Caco-2 (cell line): ENCODE results near the gene TMEM132D. TPM values are rescaled to one million over a fixed set of nuclear protein-coding genes. Genes with fewer than 3 reads are reported as not detected.

ENCODE experiments used
- BruUV-seq: library from RNA; stranded (reverse); fragments of 400-500 nt; replicated peaks from 2 replicates; lab custom pipeline; 2021; lab: Mats Ljungman, UMichigan
- CTCF ChIA-PET: fragments of 300-600 bp; sonication (Branson Sonifier 250); formaldehyde crosslinking; loops from one replicate; lab custom pipeline; 2022; ENCODE audit warnings: antibody characterized with exemption; lab: Charles Lee
- POLR2A ChIA-PET: fragments of 300-600 bp; sonication (Branson Sonifier 250); formaldehyde crosslinking; loops from one replicate; lab custom pipeline; 2022; ENCODE audit warnings: antibody characterized with exemption; lab: Charles Lee
- DNase-seq, 2 experiments: peaks; one replicate each; pipeline versions ENCODE4 v3.0.0 to v3.0.0-alpha.2; 2020 to 2022
- H3K27me3 ChIP-seq: replicated peaks from 2 replicates; pipeline ENCODE4 v1.6.0; 2011; ENCODE audit warnings: low read length; ENCODE audit not compliant: control insufficient read depth, insufficient read depth
- H3K36me3 ChIP-seq: 2 replicates; pipeline ENCODE4 v1.5.1; 2011; ENCODE audit warnings: low read length; ENCODE audit not compliant: control insufficient read depth, insufficient read depth
- H3K4me1 ChIP-seq: fragments of 250-450 bp; sonication (Bioruptor Pico); 2 replicates; pipeline ENCODE4 v1.5.1; 2020; ENCODE audit warnings: mild to moderate bottlenecking
- H3K4me3 ChIP-seq: 2 replicates; pipeline ENCODE4 v1.5.1; 2011; ENCODE audit warnings: low read depth, mild to moderate bottlenecking, control low read depth, low read length
- H3K9me3 ChIP-seq: fragments of 250-450 bp; sonication (Bioruptor Pico); 2 replicates; pipeline ENCODE4 v1.5.1; 2020; ENCODE audit warnings: mild to moderate bottlenecking, moderate library complexity
- H3K27ac Mint-ChIP-seq: one replicate; pipeline ENCODE4 v1.8.0; 2022; ENCODE audit warnings: mixed read lengths; ENCODE audit not compliant: unreplicated experiment
- H3K27me3 Mint-ChIP-seq: one replicate; pipeline ENCODE4 v1.8.0; 2022; ENCODE audit warnings: mixed read lengths; ENCODE audit not compliant: insufficient read depth, unreplicated experiment
- H3K36me3 Mint-ChIP-seq: one replicate; pipeline ENCODE4 v1.8.0; 2022; ENCODE audit warnings: mild to moderate bottlenecking, mixed read lengths; ENCODE audit not compliant: insufficient read depth, unreplicated experiment
- H3K4me1 Mint-ChIP-seq: one replicate; pipeline ENCODE4 v1.8.0; 2022; ENCODE audit warnings: low read depth, mixed read lengths; ENCODE audit not compliant: unreplicated experiment
- H3K4me3 Mint-ChIP-seq: one replicate; pipeline ENCODE4 v1.8.0; 2022; ENCODE audit warnings: mild to moderate bottlenecking, moderate library complexity, mixed read lengths; ENCODE audit not compliant: unreplicated experiment
- H3K9me3 Mint-ChIP-seq: one replicate; pipeline ENCODE4 v1.8.0; 2022; ENCODE audit warnings: mixed read lengths; ENCODE audit not compliant: unreplicated experiment
- intact Hi-C: fragments of 100-400 bp; cut with micrococcal nuclease; formaldehyde crosslinking; loops from one replicate; pipeline ENCODE4 v1.10.0; 2022; ENCODE audit not compliant: unreplicated experiment
- total RNA-seq: library from RNA; stranded (reverse); gene quantifications from 2 replicates; pipeline ENCODE4 v1.2.3, GENCODE V29; 2022
- TF ChIP-seq, protein P1 (sequence below), 2 experiments: fragments of 200-600 bp in 1 of 2; IDR thresholded peaks; 1 replicate in 1 of 2; 2 replicates in 1 of 2; pipeline versions ENCODE4 v1.5.1 to v1.8.0; 2011 to 2022; ENCODE audit warnings: antibody characterized with exemption in 1 of 2, control low read depth in 1 of 2, inconsistent platforms in 1 of 2, low read depth in 1 of 2, low read length in 1 of 2, mild to moderate bottlenecking in 1 of 2, moderate library complexity in 1 of 2; ENCODE audit not compliant: insufficient read depth in 1 of 2, severe bottlenecking in 1 of 2, unreplicated experiment in 1 of 2

Gene TMEM132D
- total RNA-seq, 1 experiment from 2014 or later, result not detected

DNA sequence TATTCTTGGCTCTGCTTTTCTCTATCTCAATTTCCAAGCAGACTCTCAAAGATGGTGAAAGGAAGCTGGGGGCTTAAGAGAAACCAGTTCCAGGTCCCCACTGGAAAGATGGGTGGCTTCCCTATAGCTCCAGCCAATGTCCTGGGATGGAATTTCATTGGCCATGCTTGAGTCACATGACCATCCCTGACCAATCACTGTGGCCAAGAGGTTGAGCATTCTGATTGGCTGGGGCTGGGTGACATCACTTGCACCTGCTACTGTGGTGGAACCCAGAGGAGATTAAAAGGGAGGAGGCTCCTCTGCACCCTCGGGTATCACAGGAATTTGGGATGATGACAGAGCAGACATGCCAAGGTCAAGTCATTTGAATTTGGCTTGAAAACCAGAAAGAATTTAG, 436.5 kb downstream of the TMEM132D start:
- TF ChIP-seq, protein P1, sequence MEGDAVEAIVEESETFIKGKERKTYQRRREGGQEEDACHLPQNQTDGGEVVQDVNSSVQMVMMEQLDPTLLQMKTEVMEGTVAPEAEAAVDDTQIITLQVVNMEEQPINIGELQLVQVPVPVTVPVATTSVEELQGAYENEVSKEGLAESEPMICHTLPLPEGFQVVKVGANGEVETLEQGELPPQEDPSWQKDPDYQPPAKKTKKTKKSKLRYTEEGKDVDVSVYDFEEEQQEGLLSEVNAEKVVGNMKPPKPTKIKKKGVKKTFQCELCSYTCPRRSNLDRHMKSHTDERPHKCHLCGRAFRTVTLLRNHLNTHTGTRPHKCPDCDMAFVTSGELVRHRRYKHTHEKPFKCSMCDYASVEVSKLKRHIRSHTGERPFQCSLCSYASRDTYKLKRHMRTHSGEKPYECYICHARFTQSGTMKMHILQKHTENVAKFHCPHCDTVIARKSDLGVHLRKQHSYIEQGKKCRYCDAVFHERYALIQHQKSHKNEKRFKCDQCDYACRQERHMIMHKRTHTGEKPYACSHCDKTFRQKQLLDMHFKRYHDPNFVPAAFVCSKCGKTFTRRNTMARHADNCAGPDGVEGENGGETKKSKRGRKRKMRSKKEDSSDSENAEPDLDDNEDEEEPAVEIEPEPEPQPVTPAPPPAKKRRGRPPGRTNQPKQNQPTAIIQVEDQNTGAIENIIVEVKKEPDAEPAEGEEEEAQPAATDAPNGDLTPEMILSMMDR (IDR thresholded peaks at IDR 0.05; ENCODE audit: insufficient read depth in 1 of 2, low read depth in 1 of 2, low read length in 1 of 2, severe bottlenecking in 1 of 2, unreplicated experiment in 1 of 2), result no peak
- BruUV-seq, result no TSS peak
- H3K4me3 Mint-ChIP-seq, result no peak overlapping the region

DNA sequence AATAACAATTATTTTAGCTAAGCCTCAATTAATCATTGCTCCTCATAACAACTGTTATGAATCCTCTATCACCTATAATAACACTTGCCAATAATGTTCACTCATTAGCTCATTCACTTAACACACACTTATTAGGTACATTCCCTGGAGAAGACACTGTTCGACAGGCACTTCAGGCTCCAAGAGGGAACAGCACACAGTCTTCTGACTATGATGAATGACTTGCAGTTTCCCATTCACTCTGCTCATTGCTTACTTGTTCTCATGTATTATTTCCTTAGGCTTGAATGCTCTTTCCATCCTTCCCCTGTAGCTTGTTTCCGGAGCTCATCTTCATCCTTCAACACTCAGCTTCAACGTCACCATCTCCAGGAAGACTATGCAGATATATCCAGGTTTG, 437.3 kb downstream of the TMEM132D start:
- H3K4me1 Mint-ChIP-seq, result no peaks in the 10 kb centered on the region
- H3K4me3 Mint-ChIP-seq, result no peak overlapping the region
- ChIA-PET POLR2A (no interaction called here), CTCF (no interaction called here)
- TF ChIP-seq, protein P1 (IDR thresholded peaks at IDR 0.05; ENCODE audit: insufficient read depth in 1 of 2, low read depth in 1 of 2, low read length in 1 of 2, severe bottlenecking in 1 of 2, unreplicated experiment in 1 of 2), result no peak
- H3K27me3 Mint-ChIP-seq, result peaks cover under 1% of the 10 kb centered on the region
- no peak overlapping the region for H3K27ac Mint-ChIP-seq
- H3K36me3 Mint-ChIP-seq, result no peaks in the 10 kb centered on the region
- no TSS peak for BruUV-seq
- intact Hi-C loops, result no loop called here
- no peak for DNase-seq
- Histone ChIP-seq H3K27me3 (no peaks in the 10 kb centered on the region), H3K36me3 (no peaks in the 10 kb centered on the region), H3K4me1 (no peaks in the 10 kb centered on the region), H3K9me3 (no peaks in the 10 kb centered on the region), H3K4me3 (no peak overlapping the region)
- peaks cover 15% of the 10 kb centered on the region for H3K9me3 Mint-ChIP-seq

More for the DNA sequence above, 436.5 kb downstream of the TMEM132D start:
- DNase-seq, result no peak
- ChIA-PET POLR2A (no interaction called here), CTCF (no interaction called here)
- H3K4me3 ChIP-seq, result no peak overlapping the region
- H3K36me3 Mint-ChIP-seq, result no peaks in the 10 kb centered on the region
- H3K4me1 ChIP-seq, result no peaks in the 10 kb centered on the region
- no peak overlapping the region for H3K27ac Mint-ChIP-seq
- H3K9me3 Mint-ChIP-seq, result peaks cover 12% of the 10 kb centered on the region
- no peaks in the 10 kb centered on the region for H3K27me3 Mint-ChIP-seq
- no peaks in the 10 kb centered on the region for H3K9me3 ChIP-seq
- intact Hi-C loops, result no loop called here
- H3K27me3 ChIP-seq, result no peaks in the 10 kb centered on the region
- H3K36me3 ChIP-seq, result no peaks in the 10 kb centered on the region
- H3K4me1 Mint-ChIP-seq, result no peaks in the 10 kb centered on the region

DNA sequence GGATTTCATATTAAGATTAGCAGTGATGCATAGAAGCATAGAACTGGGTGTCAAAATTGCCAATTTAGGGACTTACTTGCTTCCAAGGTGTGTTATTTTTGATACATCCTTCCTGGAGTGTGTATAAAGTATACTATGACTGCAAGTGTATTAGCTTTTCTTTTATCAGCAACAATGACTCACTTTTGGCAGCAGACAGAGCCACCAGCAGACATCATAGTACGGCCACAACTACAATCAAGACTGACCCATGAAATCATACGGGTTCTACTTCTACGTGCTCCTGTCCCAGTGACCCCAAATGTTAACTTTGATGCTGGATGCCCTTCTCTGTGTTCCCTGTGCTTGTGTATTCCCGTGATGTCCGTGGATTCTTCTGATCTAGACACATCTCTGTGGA, 443.9 kb downstream of the TMEM132D start:
- Histone ChIP-seq H3K4me3 (no peak overlapping the region), H3K27me3 (no peaks in the 10 kb centered on the region), H3K4me1 (no peaks in the 10 kb centered on the region), H3K36me3 (no peaks in the 10 kb centered on the region), H3K9me3 (no peaks in the 10 kb centered on the region)
- intact Hi-C loops, result no loop called here
- Mint-ChIP-seq H3K4me1 (no peaks in the 10 kb centered on the region), H3K4me3 (no peak overlapping the region), H3K36me3 (no peaks in the 10 kb centered on the region), H3K27me3 (peaks cover 2% of the 10 kb centered on the region), H3K9me3 (peaks cover 9% of the 10 kb centered on the region), H3K27ac (no peak overlapping the region)
- CTCF ChIA-PET, result no interaction called here
- TF ChIP-seq, protein P1 (IDR thresholded peaks at IDR 0.05; ENCODE audit: insufficient read depth in 1 of 2, low read depth in 1 of 2, low read length in 1 of 2, severe bottlenecking in 1 of 2, unreplicated experiment in 1 of 2), result no peak
- POLR2A ChIA-PET, result no interaction called here
- no peak for DNase-seq
- no TSS peak for BruUV-seq
